Measurements from ENCODE around the gene KRTAP4-4.

The KRTAP4-4 gene

DNA sequence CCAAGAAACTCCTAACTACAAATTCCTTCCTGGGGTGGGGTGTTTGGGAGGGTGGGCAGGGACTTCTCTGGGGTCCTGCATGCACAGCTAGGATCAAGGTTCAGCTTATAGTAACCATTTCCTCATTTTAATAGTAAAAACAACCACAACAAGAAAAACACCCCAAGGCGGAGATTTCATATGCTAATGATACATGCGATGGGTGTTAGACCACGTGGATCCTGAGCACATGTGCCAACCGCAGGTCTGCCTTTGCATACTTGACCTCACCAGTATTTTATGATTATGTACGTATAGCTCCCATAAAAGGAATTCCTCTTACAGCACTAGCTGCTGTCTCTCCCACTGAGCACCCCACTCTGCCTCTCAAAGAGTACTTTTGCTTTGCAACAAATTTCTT lies 44.3 kb downstream of the KRTAP4-4 start:
- Histone ChIP-seq H3K4me1 (ENCODE audit: control insufficient read depth, insufficient read depth, low read length, poor library complexity, severe bottlenecking) (peaks cover 5% of the 10 kb centered on the region), H3K9me3 (ENCODE audit: control insufficient read depth, low read length) (no peaks in the 10 kb centered on the region), H3K4me3 (ENCODE audit: insufficient read depth, low read depth, low read length, poor library complexity, severe bottlenecking) (no peak overlapping the region), H3K27me3 (replicated peaks; ENCODE audit: control insufficient read depth, insufficient read depth, low read length, poor library complexity, severe bottlenecking) (no peaks in the 10 kb centered on the region), H3K27ac (ENCODE audit: insufficient read depth, low read length, poor library complexity, severe bottlenecking) (no peak overlapping the region), H3K36me3 (ENCODE audit: control insufficient read depth, insufficient read depth, low read length) (no peaks in the 10 kb centered on the region)
- DNase-seq: no peak

DNA sequence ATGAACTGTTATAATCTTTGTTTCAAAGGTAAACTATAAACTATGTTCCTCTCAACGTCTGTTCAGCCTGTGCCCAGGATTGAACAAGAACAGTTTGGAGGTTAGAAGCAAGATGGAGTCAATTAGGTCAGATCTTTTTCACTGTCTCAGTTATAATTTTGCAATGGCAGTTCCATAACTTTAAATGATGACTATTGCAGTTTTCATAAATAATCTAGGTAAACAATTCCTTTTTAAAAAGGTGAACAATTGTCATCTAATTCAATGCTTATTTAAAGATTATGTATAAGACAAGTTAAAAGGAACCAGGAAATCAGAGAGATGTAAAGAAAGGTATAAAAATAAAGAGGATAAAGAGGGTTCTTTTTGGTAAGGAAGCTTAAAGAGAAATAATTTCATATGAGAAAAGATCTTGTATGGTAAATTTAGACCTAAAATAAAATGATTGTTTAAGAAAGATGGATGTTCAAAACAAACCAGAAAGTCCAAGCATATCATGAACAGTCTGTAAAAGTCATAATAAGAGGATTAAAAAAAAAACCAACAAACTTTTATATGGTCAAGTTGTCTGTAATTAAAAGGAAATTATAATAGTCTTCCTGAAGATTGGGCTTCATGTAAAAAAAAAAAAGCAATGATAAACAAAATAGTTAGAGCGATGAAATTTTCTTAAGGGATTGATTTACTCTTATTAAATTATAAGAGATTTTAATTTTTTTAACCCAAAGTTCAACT lies 49.2 kb downstream of the KRTAP4-4 start:
- no peak overlapping the region for H3K27ac ChIP-seq (ENCODE audit: insufficient read depth, low read length, poor library complexity, severe bottlenecking)
- no peak for DNase-seq
- no peak overlapping the region for H3K4me3 ChIP-seq (ENCODE audit: insufficient read depth, low read depth, low read length, poor library complexity, severe bottlenecking)
- H3K36me3 ChIP-seq (ENCODE audit: control insufficient read depth, insufficient read depth, low read length): no peaks in the 10 kb centered on the region
- no peaks in the 10 kb centered on the region for H3K4me1 ChIP-seq (ENCODE audit: control insufficient read depth, insufficient read depth, low read length, poor library complexity, severe bottlenecking)
- no peaks in the 10 kb centered on the region for H3K9me3 ChIP-seq (ENCODE audit: control insufficient read depth, low read length)
- no peaks in the 10 kb centered on the region for H3K27me3 ChIP-seq (replicated peaks; ENCODE audit: control insufficient read depth, insufficient read depth, low read length, poor library complexity, severe bottlenecking)

All from effector memory CD4-positive, alpha-beta T cell (primary cell).